Stimulated activated CD4-positive, alpha-beta T cell treated with anti-CD3 and anti-CD28 coated beads, Interleukin-15, amount 100 ng/mL, for 48 hours (primary cell): ENCODE results near the gene GRIA4.
"Not testable (repeated sequence)": the region's sequence is repeated elsewhere in the genome, so short reads cannot be mapped to it uniquely, and the experiment has no call there.

ENCODE experiments used
- DNase-seq, 2 donors: peaks; one replicate each; pipeline ENCODE4 v3.0.0-alpha.2; 2020; ENCODE audit warnings: low read depth in 2 of 2

Gene GRIA4

GRCh38 chr11:105860105-105860504 lies 250.2 kb downstream of the GRIA4 start:
- DNase-seq: no peak

GRCh38 chr11:105861225-105861624 lies 251.4 kb downstream of the GRIA4 start:
- DNase-seq: no peak

GRCh38 chr11:105862736-105863367 lies 253.0 kb downstream of the GRIA4 start:
- no peak for DNase-seq

GRCh38 chr11:105863523-105863922 lies 253.7 kb downstream of the GRIA4 start:
- no peak for DNase-seq

GRCh38 chr11:105867742-105868141 lies 257.9 kb downstream of the GRIA4 start:
- no peak for DNase-seq

- no peak for DNase-seq
Observed at GRCh38 chr11:105868762-105869285, 259.0 kb downstream of the GRIA4 start.

- DNase-seq: no peak
Observed at GRCh38 chr11:105870516-105871113, 260.7 kb downstream of the GRIA4 start.

GRCh38 chr11:105878510-105878909 lies 268.6 kb downstream of the GRIA4 start:
- DNase-seq: no peak

- not testable (repeated sequence) for DNase-seq
Observed at GRCh38 chr11:105878927-105879326, 269.1 kb downstream of the GRIA4 start.

- no peak for DNase-seq
Observed at GRCh38 chr11:105881027-105881426, 271.2 kb downstream of the GRIA4 start.

GRCh38 chr11:105884436-105884835 lies 274.6 kb downstream of the GRIA4 start:
- no peak for DNase-seq

GRCh38 chr11:105891685-105892084 lies 281.8 kb downstream of the GRIA4 start:
- DNase-seq: no peak

- no peak for DNase-seq
Observed at GRCh38 chr11:105897161-105897560, 287.3 kb downstream of the GRIA4 start.

- no peak for DNase-seq
Observed at GRCh38 chr11:105899772-105900171, 289.9 kb downstream of the GRIA4 start.

- no peak for DNase-seq
Observed at GRCh38 chr11:105900515-105901035, 290.7 kb downstream of the GRIA4 start.

GRCh38 chr11:105903113-105903512 lies 293.2 kb downstream of the GRIA4 start:
- DNase-seq: no peak

GRCh38 chr11:105906517-105906916 lies 296.6 kb downstream of the GRIA4 start:
- DNase-seq: no peak

- DNase-seq: no peak
Observed at GRCh38 chr11:105907319-105907718, 297.4 kb downstream of the GRIA4 start.

GRCh38 chr11:105910095-105910715 lies 300.3 kb downstream of the GRIA4 start:
- no peak for DNase-seq

GRCh38 chr11:105911454-105911853 lies 301.6 kb downstream of the GRIA4 start:
- DNase-seq: no peak

GRCh38 chr11:105912666-105913065 lies 302.8 kb downstream of the GRIA4 start:
- no peak for DNase-seq

- no peak for DNase-seq
Observed at GRCh38 chr11:105915021-105915420, 305.1 kb downstream of the GRIA4 start.

GRCh38 chr11:105918039-105918438 lies 308.2 kb downstream of the GRIA4 start:
- no peak for DNase-seq
